Effector memory CD4-positive, alpha-beta T cell (primary cell): Measurements from ENCODE around the gene OR8K5.

ENCODE experiments used
- DNase-seq, 3 donors: peaks; one replicate each; pipeline ENCODE4 v3.0.0-alpha.2; 2020
- H3K27ac ChIP-seq: 2 replicates; pipeline ENCODE4 v1.7.0; 2013; ENCODE audit warnings: mild to moderate bottlenecking, low read length, moderate library complexity; ENCODE audit not compliant: insufficient read depth, poor library complexity, severe bottlenecking
- H3K27me3 ChIP-seq: replicated peaks from 2 replicates; pipeline ENCODE4 v1.7.0; 2013; ENCODE audit warnings: mild to moderate bottlenecking, low read length; ENCODE audit not compliant: insufficient read depth, control insufficient read depth, poor library complexity, severe bottlenecking
- H3K36me3 ChIP-seq: 2 replicates; pipeline ENCODE4 v1.7.0; 2013; ENCODE audit warnings: mild to moderate bottlenecking, low read length, moderate library complexity; ENCODE audit not compliant: control insufficient read depth, insufficient read depth
- H3K4me1 ChIP-seq: 2 replicates; pipeline ENCODE4 v1.7.0; 2013; ENCODE audit warnings: low read length, mild to moderate bottlenecking; ENCODE audit not compliant: control insufficient read depth, insufficient read depth, poor library complexity, severe bottlenecking
- H3K4me3 ChIP-seq: 2 replicates; pipeline ENCODE4 v1.7.0; 2013; ENCODE audit warnings: low read length, low read depth, mild to moderate bottlenecking; ENCODE audit not compliant: insufficient read depth, poor library complexity, severe bottlenecking
- H3K9me3 ChIP-seq: 2 replicates; pipeline ENCODE4 v1.7.0; 2013; ENCODE audit warnings: mild to moderate bottlenecking, low read length, moderate library complexity; ENCODE audit not compliant: control insufficient read depth
- total RNA-seq, 3 donors: gene quantifications; one replicate each; lab custom pipeline; 2026; lab: John Stamatoyannopoulos, UW

The OR8K5 gene
- 0 reads per million in 3 donors for total RNA-seq

- Histone ChIP-seq H3K4me1 (no peaks in the 10 kb centered on the region), H3K36me3 (no peaks in the 10 kb centered on the region), H3K4me3 (no peak within 1 kb of the TSS), H3K9me3 (no peaks in the 10 kb centered on the region), H3K27ac (no peak within 1 kb of the TSS), H3K27me3 (no peaks in the 10 kb centered on the region)
- no peak for DNase-seq
These were observed at the start of gene OR8K5 for GRCh38 chr11:56160217-56160616. Gene OR8K5 (minus strand): TSS chr11:56160317. CDS start chr11:56160317, 0 bp downstream.

GRCh38 chr11:56207790-56208189, 47.7 kb upstream of the OR8K5 start:
- Histone ChIP-seq H3K36me3 (no peaks in the 10 kb centered on the region), H3K27me3 (no peaks in the 10 kb centered on the region), H3K9me3 (no peaks in the 10 kb centered on the region), H3K27ac (no peak overlapping the region), H3K4me1 (no peaks in the 10 kb centered on the region), H3K4me3 (no peak overlapping the region)
- DNase-seq = no peak

GRCh38 chr11:56197367-56197766, 37.2 kb upstream of the OR8K5 start:
- Histone ChIP-seq H3K36me3 (no peaks in the 10 kb centered on the region), H3K27me3 (no peaks in the 10 kb centered on the region), H3K4me3 (no peak overlapping the region), H3K9me3 (no peaks in the 10 kb centered on the region), H3K27ac (no peak overlapping the region), H3K4me1 (no peaks in the 10 kb centered on the region)
- DNase-seq = no peak

GRCh38 chr11:56196705-56197104, 36.6 kb upstream of the OR8K5 start:
- no peaks in the 10 kb centered on the region for H3K4me1 ChIP-seq
- H3K27me3 ChIP-seq = no peaks in the 10 kb centered on the region
- H3K9me3 ChIP-seq = no peaks in the 10 kb centered on the region
- H3K36me3 ChIP-seq = no peaks in the 10 kb centered on the region
- no peak overlapping the region for H3K27ac ChIP-seq
- H3K4me3 ChIP-seq = no peak overlapping the region
- DNase-seq = no peak

GRCh38 chr11:56188602-56189001, 28.5 kb upstream of the OR8K5 start:
- no peak for DNase-seq

GRCh38 chr11:56183459-56183858, 23.3 kb upstream of the OR8K5 start:
- Histone ChIP-seq H3K9me3 (no peaks in the 10 kb centered on the region), H3K4me3 (no peak overlapping the region), H3K36me3 (no peaks in the 10 kb centered on the region), H3K27ac (no peak overlapping the region), H3K27me3 (no peaks in the 10 kb centered on the region), H3K4me1 (no peaks in the 10 kb centered on the region)
- DNase-seq = no peak

More at GRCh38 chr11:56188602-56189001, 28.5 kb upstream of the OR8K5 start:
- H3K9me3 ChIP-seq = no peaks in the 10 kb centered on the region
- H3K27me3 ChIP-seq = no peaks in the 10 kb centered on the region
- no peak overlapping the region for H3K4me3 ChIP-seq
- no peak overlapping the region for H3K27ac ChIP-seq
- H3K4me1 ChIP-seq = no peaks in the 10 kb centered on the region
- no peaks in the 10 kb centered on the region for H3K36me3 ChIP-seq

GRCh38 chr11:56176318-56176717, 16.2 kb upstream of the OR8K5 start, which contains the start of gene OR5J2:
Gene OR5J2 (plus strand): TSS chr11:56176618. CDS start chr11:56176618, 0 bp downstream.
- no peak for DNase-seq
- H3K4me1 ChIP-seq = no peaks in the 10 kb centered on the region
- H3K4me3 ChIP-seq = no peak within 1 kb of the TSS
- H3K36me3 ChIP-seq = no peaks in the 10 kb centered on the region
- H3K9me3 ChIP-seq = no peaks in the 10 kb centered on the region
- no peaks in the 10 kb centered on the region for H3K27me3 ChIP-seq
- H3K27ac ChIP-seq = no peak within 1 kb of the TSS

- H3K36me3 ChIP-seq = no peaks in the 10 kb centered on the region
- no peaks in the 10 kb centered on the region for H3K4me1 ChIP-seq
- H3K27me3 ChIP-seq = no peaks in the 10 kb centered on the region
- H3K4me3 ChIP-seq = no peak overlapping the region
- no peak for DNase-seq
- no peaks in the 10 kb centered on the region for H3K9me3 ChIP-seq
- no peak overlapping the region for H3K27ac ChIP-seq
These were observed 12.2 kb upstream of the OR8K5 start for GRCh38 chr11:56172256-56172830.

GRCh38 chr11:56163804-56164203, 3.7 kb upstream of the OR8K5 start:
- Histone ChIP-seq H3K4me1 (no peaks in the 10 kb centered on the region), H3K36me3 (no peaks in the 10 kb centered on the region), H3K9me3 (no peaks in the 10 kb centered on the region), H3K4me3 (no peak overlapping the region), H3K27me3 (no peaks in the 10 kb centered on the region), H3K27ac (no peak overlapping the region)
- no peak for DNase-seq

- no peak for DNase-seq
- H3K36me3 ChIP-seq = no peaks in the 10 kb centered on the region
- H3K4me3 ChIP-seq = no peak overlapping the region
- H3K27me3 ChIP-seq = no peaks in the 10 kb centered on the region
- H3K9me3 ChIP-seq = no peaks in the 10 kb centered on the region
- no peak overlapping the region for H3K27ac ChIP-seq
- no peaks in the 10 kb centered on the region for H3K4me1 ChIP-seq
These were observed 7.8 kb downstream of the OR8K5 start for GRCh38 chr11:56152333-56152732.
